Peyer's patch (tissue), 4 donors: ENCODE results near the gene EIF4A2. TPM values are rescaled to one million over a fixed set of nuclear protein-coding genes. Genes with fewer than 3 reads are reported as not detected.

Source experiments
- DNase-seq, 3 donors: peaks; one replicate each; pipeline ENCODE4 v3.0.0-alpha.2; 2017 to 2019
- H3K27ac ChIP-seq, 4 donors: fragments of 200-600 bp; sonication (generic); one replicate each; pipeline ENCODE4 v1.5.1; 2016 to 2019
- H3K27me3 ChIP-seq, 2 donors: fragments of 200-600 bp; sonication (generic); one replicate each; pipeline ENCODE4 v1.5.1; 2019
- H3K36me3 ChIP-seq, 3 donors: fragments of 200-600 bp; sonication (generic); one replicate each; pipeline ENCODE4 v1.5.1; 2016 to 2019
- H3K4me1 ChIP-seq, 4 donors: fragments of 200-600 bp; sonication (generic); one replicate each; pipeline ENCODE4 v1.5.1; 2016 to 2019
- H3K4me3 ChIP-seq, 4 donors: fragments of 200-600 bp; sonication (generic); 1 replicate in 3 of 4; 2 replicates in 1 of 4; pipeline ENCODE4 v1.5.1; 2016 to 2019; ENCODE audit warnings: mild to moderate bottlenecking in 1 of 4
- H3K9me3 ChIP-seq, 4 donors: fragments of 200-600 bp; sonication (generic); one replicate each; pipeline ENCODE4 v1.5.1; 2016 to 2019; ENCODE audit warnings: mild to moderate bottlenecking in 1 of 4
- CTCF ChIP-seq, 6 experiments: fragments of 450-650 bp in 4 of 6; fragments of 200-600 bp in 2 of 6; sonication (generic) in 1 of 6; IDR thresholded peaks; one replicate each; pipeline ENCODE4 v1.5.1; 2017 to 2019; ENCODE audit warnings: antibody characterized with exemption in 6 of 6, mild to moderate bottlenecking in 3 of 6, moderate library complexity in 1 of 6
- POLR2A ChIP-seq, 2 donors: fragments of 450-650 bp; IDR thresholded peaks; one replicate each; pipeline ENCODE4 v1.5.1; 2017; ENCODE audit warnings: antibody characterized with exemption in 2 of 2, mild to moderate bottlenecking in 2 of 2, moderate library complexity in 2 of 2
- total RNA-seq, 4 donors: library from RNA; depleted of rRNA; stranded (reverse); fragments of >200 nt; gene quantifications; one replicate each; pipeline ENCODE4 v1.1.0, GENCODE V29; 2016

EIF4A2 gene
- total RNA-seq, 4 donors from 2014 or later: 218 to 408 (median 262) TPM

GRCh38 chr3:186785495-186786018, 2.2 kb downstream of the EIF4A2 start:
- no peak overlapping the region for H3K27ac ChIP-seq
- DNase-seq: no peak
- peaks cover 0 to 34% (median 21%) of the 10 kb centered on the region in 4 donors for H3K4me1 ChIP-seq
- no peaks in the 10 kb centered on the region for H3K27me3 ChIP-seq
- TF ChIP-seq CTCF (IDR thresholded peaks at IDR 0.05): no peak
- TF ChIP-seq POLR2A (IDR thresholded peaks at IDR 0.05): no peak
- H3K9me3 ChIP-seq: no peaks in the 10 kb centered on the region
- H3K4me3 ChIP-seq: peak overlapping the region; percentile 60 to 86 (median 80)
- H3K36me3 ChIP-seq: peaks cover 0 to 60% (median 0%) of the 10 kb centered on the region in 3 donors

DNA sequence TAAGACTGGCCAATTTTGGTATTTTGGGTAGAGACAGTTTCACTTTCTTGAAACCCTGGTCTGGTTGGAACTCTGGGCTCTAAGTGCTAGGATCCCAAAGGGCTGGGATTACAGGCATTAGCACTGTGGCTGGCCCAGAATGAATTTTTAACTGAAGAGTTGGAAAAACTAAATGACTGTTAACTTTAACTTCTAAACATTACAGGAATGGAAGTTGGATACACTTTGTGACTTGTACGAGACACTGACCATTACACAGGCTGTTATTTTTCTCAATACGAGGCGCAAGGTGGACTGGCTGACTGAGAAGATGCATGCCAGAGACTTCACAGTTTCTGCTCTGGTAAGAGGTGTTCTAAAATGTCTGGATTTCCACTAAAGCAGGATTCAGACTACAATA, 3.5 kb downstream of the EIF4A2 start:
- H3K4me3 ChIP-seq: peak overlapping the region in 2 of 4 donors; percentile 83 to 86
- DNase-seq: no peak
- peak overlapping the region in 1 of 4 donors; percentile 6 for H3K27ac ChIP-seq
- H3K4me1 ChIP-seq: peaks cover 0 to 34% (median 21%) of the 10 kb centered on the region in 4 donors
- no peaks in the 10 kb centered on the region for H3K9me3 ChIP-seq
- no peak for TF ChIP-seq POLR2A (IDR thresholded peaks at IDR 0.05)
- no peak for TF ChIP-seq CTCF (IDR thresholded peaks at IDR 0.05)
- peaks cover 0 to 60% (median 0%) of the 10 kb centered on the region in 3 donors for H3K36me3 ChIP-seq
- no peaks in the 10 kb centered on the region for H3K27me3 ChIP-seq

DNA sequence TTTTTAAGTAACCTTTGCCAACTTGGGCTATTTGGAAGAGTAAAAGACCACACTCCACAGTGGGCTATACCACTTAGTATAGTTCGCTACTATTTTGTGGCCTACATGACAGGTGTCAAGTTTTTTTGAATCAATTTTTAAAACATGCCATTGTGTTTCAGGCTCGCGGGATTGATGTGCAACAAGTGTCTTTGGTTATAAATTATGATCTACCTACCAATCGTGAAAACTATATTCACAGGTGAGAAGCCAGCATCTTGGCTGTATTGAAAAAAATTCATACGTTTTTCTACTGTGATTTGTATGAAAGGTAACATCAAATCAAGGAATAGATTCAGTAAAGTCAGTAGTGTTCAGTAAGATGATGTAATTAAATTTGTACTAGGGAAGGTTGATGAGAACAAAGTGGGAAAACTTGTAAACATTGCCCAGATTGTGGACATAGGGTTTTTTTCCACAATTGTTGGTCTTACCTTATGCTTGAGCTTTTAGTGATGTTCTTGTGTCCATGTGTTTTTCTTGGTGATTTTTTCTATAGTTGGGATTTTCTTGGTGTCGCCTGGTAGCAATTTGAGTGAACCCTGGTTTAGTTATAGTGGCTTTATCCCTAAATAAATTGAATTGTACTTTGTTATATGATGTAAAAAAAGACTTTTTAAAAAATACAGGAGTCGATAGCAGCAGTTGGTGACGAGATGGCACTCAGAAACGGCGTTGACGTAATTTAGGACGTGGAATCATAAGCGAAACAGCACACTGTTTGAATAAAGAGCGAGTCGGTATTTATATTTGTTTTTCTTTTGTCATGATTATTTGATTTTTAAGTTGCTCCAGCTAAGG, 4.5 kb downstream of the EIF4A2 start:
- DNase-seq: no peak
- no peak for TF ChIP-seq CTCF (IDR thresholded peaks at IDR 0.05)
- no peak for TF ChIP-seq POLR2A (IDR thresholded peaks at IDR 0.05)
- peaks cover 0 to 34% (median 21%) of the 10 kb centered on the region in 4 donors for H3K4me1 ChIP-seq
- H3K36me3 ChIP-seq: peaks cover 0 to 65% (median 0%) of the 10 kb centered on the region in 3 donors
- H3K4me3 ChIP-seq: no peak overlapping the region
- H3K27me3 ChIP-seq: no peaks in the 10 kb centered on the region
- peak overlapping the region in 1 of 4 donors; percentile 11 for H3K27ac ChIP-seq
- no peaks in the 10 kb centered on the region for H3K9me3 ChIP-seq

DNA sequence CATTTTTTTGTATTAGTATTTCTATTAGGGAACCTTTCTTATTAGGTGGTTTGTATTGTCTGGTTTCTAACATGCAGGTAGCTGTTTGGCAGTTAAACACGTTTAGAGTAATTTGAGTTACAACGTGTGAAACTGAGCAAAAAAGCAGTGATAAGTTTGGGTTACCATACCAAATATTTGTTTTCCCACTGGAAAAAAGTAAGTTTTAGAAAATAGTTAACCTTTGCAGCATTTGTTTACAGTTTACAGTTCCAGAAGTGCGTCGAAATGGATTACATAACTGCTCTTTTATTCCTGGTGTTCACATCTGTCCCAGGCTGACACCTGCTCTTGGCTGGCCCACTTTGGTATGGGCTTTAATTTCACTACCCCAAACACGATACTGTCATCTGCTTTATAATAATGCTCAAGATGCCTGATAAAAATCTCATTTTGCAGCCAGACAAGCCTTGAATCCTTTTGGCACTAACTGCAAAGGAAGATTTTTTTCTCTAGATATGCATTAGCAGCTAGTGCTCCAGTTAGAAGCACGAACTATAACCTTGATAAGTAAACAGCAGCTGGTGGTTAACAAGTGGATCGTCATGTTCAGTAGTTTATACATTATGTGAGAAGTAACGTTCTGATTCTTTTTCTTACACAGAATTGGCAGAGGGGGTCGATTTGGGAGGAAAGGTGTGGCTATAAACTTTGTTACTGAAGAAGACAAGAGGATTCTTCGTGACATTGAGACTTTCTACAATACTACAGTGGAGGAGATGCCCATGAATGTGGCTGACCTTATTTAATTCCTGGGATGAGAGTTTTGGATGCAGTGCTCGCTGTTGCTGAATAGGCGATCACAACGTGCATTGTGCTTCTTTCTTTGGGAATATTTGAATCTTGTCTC, 5.3 kb downstream of the EIF4A2 start:
- Histone ChIP-seq H3K9me3 (no peaks in the 10 kb centered on the region), H3K36me3 (peaks cover 0 to 70% (median 0%) of the 10 kb centered on the region in 3 donors), H3K4me1 (peaks cover 0 to 34% (median 21%) of the 10 kb centered on the region in 4 donors), H3K27ac (peak overlapping the region in 1 of 4 donors; percentile 11), H3K4me3 (no peak overlapping the region), H3K27me3 (no peaks in the 10 kb centered on the region)
- TF ChIP-seq CTCF (IDR thresholded peaks at IDR 0.05) (no peak), POLR2A (IDR thresholded peaks at IDR 0.05) (no peak)
- DNase-seq: no peak

DNA sequence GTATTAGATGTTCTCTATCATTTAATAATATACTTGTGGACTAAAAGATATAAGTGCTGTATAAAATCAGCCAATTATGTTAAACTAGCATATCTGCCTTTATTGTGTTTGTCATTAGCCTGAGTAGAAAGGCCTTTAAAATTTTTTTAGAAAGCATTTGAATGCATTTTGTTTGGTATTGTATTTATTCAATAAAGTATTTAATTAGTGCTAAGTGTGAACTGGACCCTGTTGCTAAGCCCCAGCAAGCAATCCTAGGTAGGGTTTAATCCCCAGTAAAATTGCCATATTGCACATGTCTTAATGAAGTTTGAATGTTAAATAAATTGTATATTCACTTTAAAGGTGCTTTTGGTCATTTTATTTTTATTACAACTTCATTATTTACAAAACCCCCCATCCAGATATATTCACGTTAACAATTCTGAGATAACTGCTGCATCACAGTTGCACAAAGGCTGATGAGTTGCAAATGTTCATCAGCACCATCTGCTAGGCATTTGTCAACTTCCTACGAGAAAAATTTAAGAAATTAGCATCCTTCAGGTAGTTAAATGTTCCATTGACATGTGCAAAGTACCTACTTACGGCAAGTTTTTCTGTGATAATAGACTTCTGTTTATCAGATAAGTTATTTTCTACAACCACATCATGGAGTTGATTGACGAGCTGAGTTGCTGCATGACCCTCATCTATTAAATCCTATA, 6.3 kb downstream of the EIF4A2 start:
- no peak for DNase-seq
- Histone ChIP-seq H3K4me3 (no peak overlapping the region), H3K27ac (no peak overlapping the region), H3K4me1 (peaks cover 0 to 34% (median 21%) of the 10 kb centered on the region in 4 donors), H3K9me3 (no peaks in the 10 kb centered on the region), H3K36me3 (peaks cover 0 to 67% (median 0%) of the 10 kb centered on the region in 3 donors), H3K27me3 (no peaks in the 10 kb centered on the region)
- no peak for TF ChIP-seq POLR2A (IDR thresholded peaks at IDR 0.05)
- no peak for TF ChIP-seq CTCF (IDR thresholded peaks at IDR 0.05)
